H1 (cell line): ENCODE measurements around the gene GAN. TPM values are rescaled to one million over a fixed set of nuclear protein-coding genes. Genes with fewer than 3 reads are reported as not detected.

ENCODE experiments used
- CTCF ChIA-PET: fragments of 300-600 bp; sonication (Branson Sonifier 250); formaldehyde crosslinking; loops from one replicate; lab custom pipeline; 2021; ENCODE audit not compliant: partially characterized antibody; lab: Charles Lee
- POLR2A ChIA-PET: fragments of 300-600 bp; sonication (Branson Sonifier 250); formaldehyde crosslinking; loops from one replicate; lab custom pipeline; 2021; ENCODE audit warnings: inconsistent platforms; ENCODE audit not compliant: partially characterized antibody; lab: Charles Lee
- DNase-seq, 2 experiments: peaks; one replicate each; pipeline versions ENCODE4 v3.0.0 to v3.0.0-alpha.2; 2010 to 2022; ENCODE audit warnings: low spot score in 2 of 2, low read depth in 1 of 2, mixed read lengths in 1 of 2
- FAIRE-seq: peaks from 2 replicates; lab custom pipeline; 2011; peaks lifted over from hg19 to GRCh38; lab: Jason Lieb, UNC
- H2AFZ ChIP-seq: 2 replicates; pipeline ENCODE4 v1.8.1; 2012; ENCODE audit warnings: low read length, inconsistent platforms
- H2AK5ac ChIP-seq: 2 replicates; pipeline ENCODE4 v1.6.1; 2013; ENCODE audit warnings: low read depth, low read length
- H2BK120ac ChIP-seq: replicated peaks from 2 replicates; pipeline ENCODE3; 2013; ENCODE audit warnings: low read depth, low read length, inconsistent platforms
- H2BK12ac ChIP-seq: 2 replicates; pipeline ENCODE4 v1.6.1; 2013; ENCODE audit warnings: low read depth, low read length
- H2BK15ac ChIP-seq: 2 replicates; pipeline ENCODE4 v1.6.1; 2013; ENCODE audit warnings: low read length
- H2BK20ac ChIP-seq: 2 replicates; pipeline ENCODE4 v1.6.1; 2013; ENCODE audit warnings: low read length
- H2BK5ac ChIP-seq: 2 replicates; pipeline ENCODE4 v1.6.1; 2013; ENCODE audit warnings: low read depth, low read length
- H3K14ac ChIP-seq: 2 replicates; pipeline ENCODE4 v1.6.1; 2013; ENCODE audit warnings: inconsistent platforms; ENCODE audit not compliant: insufficient read length
- H3K18ac ChIP-seq: 2 replicates; pipeline ENCODE4 v1.6.1; 2013; ENCODE audit warnings: low read length; ENCODE audit errors: extremely low read depth
- H3K23ac ChIP-seq: 2 replicates; pipeline ENCODE4 v1.6.1; 2013; ENCODE audit warnings: inconsistent platforms; ENCODE audit not compliant: insufficient read length
- H3K23me2 ChIP-seq: 2 replicates; pipeline ENCODE4 v1.6.1; 2013; ENCODE audit warnings: low read depth, low read length
- H3K27ac ChIP-seq: 2 replicates; pipeline ENCODE4 v1.6.1; 2011; ENCODE audit warnings: low read depth, low read length, inconsistent platforms
- H3K27me3 ChIP-seq, 4 experiments: replicated peaks in 1 of 4; 1 replicate in 1 of 4; 2 replicates in 3 of 4; pipeline versions ENCODE4 v1.6.1 to v1.8.1; 2011 to 2013; ENCODE audit warnings: low read length in 3 of 4, mild to moderate bottlenecking in 3 of 4, inconsistent platforms in 2 of 4, mixed read lengths in 2 of 4, moderate library complexity in 1 of 4; ENCODE audit not compliant: control insufficient read depth in 3 of 4, insufficient read depth in 3 of 4; ENCODE audit errors: extremely low read depth in 1 of 4
- H3K36me3 ChIP-seq, 4 experiments: 2 replicates each; pipeline versions ENCODE4 v1.6.1 to v1.8.1; 2011 to 2013; ENCODE audit warnings: mild to moderate bottlenecking in 4 of 4, low read length in 3 of 4, moderate library complexity in 2 of 4, control low read depth in 1 of 4, inconsistent platforms in 1 of 4; ENCODE audit not compliant: insufficient read depth in 4 of 4, control insufficient read depth in 2 of 4
- H3K4ac ChIP-seq: replicated peaks from 2 replicates; pipeline ENCODE3; 2013; ENCODE audit warnings: low read length, low read depth, mixed read lengths, inconsistent platforms; ENCODE audit not compliant: insufficient read length
- H3K4me1 ChIP-seq, 4 experiments: replicated peaks in 1 of 4; 1 replicate in 1 of 4; 2 replicates in 3 of 4; pipeline versions ENCODE4 v1.6.1 to v1.8.1; 2011 to 2013; ENCODE audit warnings: low read length in 3 of 4, inconsistent platforms in 2 of 4, mixed read lengths in 1 of 4; ENCODE audit not compliant: insufficient read depth in 4 of 4, control insufficient read depth in 3 of 4
- H3K4me2 ChIP-seq, 2 experiments: 2 replicates each; pipeline versions ENCODE4 v1.6.1 to v1.8.1; 2011 to 2013; ENCODE audit warnings: low read depth in 2 of 2, low read length in 2 of 2, control low read depth in 1 of 2, inconsistent platforms in 1 of 2, mild to moderate bottlenecking in 1 of 2; ENCODE audit not compliant: insufficient read depth in 1 of 2
- H3K4me3 ChIP-seq, 4 experiments: fragments of 200-600, 300-600 bp in 1 of 4; sonication (generic), shearing (Covaris generic), sonication (Bioruptor Twin) in 1 of 4; 2 replicates each; pipeline versions ENCODE4 v1.5.1 to v1.8.1; 2011 to 2016; ENCODE audit warnings: low read length in 4 of 4, low read depth in 3 of 4, control low read depth in 2 of 4, inconsistent platforms in 2 of 4, mild to moderate bottlenecking in 2 of 4, mixed read lengths in 1 of 4, moderate library complexity in 1 of 4; ENCODE audit not compliant: insufficient read depth in 2 of 4; ENCODE audit errors: extremely low read depth in 1 of 4
- H3K56ac ChIP-seq: replicated peaks from 2 replicates; pipeline ENCODE3; 2013; ENCODE audit warnings: low read depth, mild to moderate bottlenecking, mixed read lengths, low read length, inconsistent platforms; ENCODE audit not compliant: insufficient read length
- H3K79me1 ChIP-seq: 2 replicates; pipeline ENCODE4 v1.6.1; 2013; ENCODE audit warnings: low read depth, low read length, control low read depth
- H3K79me2 ChIP-seq, 2 experiments: 2 replicates each; pipeline versions ENCODE4 v1.6.1 to v1.8.1; 2012 to 2013; ENCODE audit warnings: low read length in 2 of 2, mild to moderate bottlenecking in 2 of 2, inconsistent platforms in 1 of 2; ENCODE audit not compliant: insufficient read depth in 2 of 2, control insufficient read depth in 1 of 2
- H3K9ac ChIP-seq, 4 experiments: replicated peaks in 1 of 4; 1 replicate in 1 of 4; 2 replicates in 3 of 4; pipeline versions ENCODE4 v1.6.1 to v1.8.1; 2011 to 2013; ENCODE audit warnings: low read depth in 3 of 4, low read length in 3 of 4, control low read depth in 2 of 4, mild to moderate bottlenecking in 2 of 4, moderate library complexity in 2 of 4, inconsistent platforms in 1 of 4; ENCODE audit errors: extremely low read depth in 1 of 4
- H3K9me3 ChIP-seq, 2 experiments: 2 replicates each; pipeline versions ENCODE4 v1.6.1 to v1.8.1; 2012 to 2013; ENCODE audit warnings: mild to moderate bottlenecking in 2 of 2, moderate library complexity in 2 of 2, control low read depth in 1 of 2, inconsistent platforms in 1 of 2, low read depth in 1 of 2, low read length in 1 of 2, mixed read lengths in 1 of 2; ENCODE audit not compliant: insufficient read depth in 2 of 2
- H4K20me1 ChIP-seq, 2 experiments: replicated peaks in 1 of 2; 2 replicates each; pipeline versions ENCODE3 to v1.8.1; 2011 to 2013; ENCODE audit warnings: inconsistent platforms in 2 of 2, low read length in 2 of 2, mild to moderate bottlenecking in 1 of 2; ENCODE audit not compliant: insufficient read depth in 2 of 2, control insufficient read depth in 1 of 2
- H4K5ac ChIP-seq: 2 replicates; pipeline ENCODE4 v1.6.1; 2013; ENCODE audit warnings: low read length, low read depth, mixed read lengths, inconsistent platforms; ENCODE audit not compliant: insufficient read length
- H4K8ac ChIP-seq: 2 replicates; pipeline ENCODE4 v1.8.0; 2013; ENCODE audit warnings: mild to moderate bottlenecking, moderate library complexity, low read length, inconsistent platforms; ENCODE audit not compliant: insufficient read depth; ENCODE audit errors: extremely low read depth
- H4K91ac ChIP-seq: replicated peaks from 2 replicates; pipeline ENCODE3; 2013; ENCODE audit warnings: low read length, mixed read lengths, inconsistent platforms; ENCODE audit not compliant: insufficient read length
- CHD1 ChIP-seq: IDR thresholded peaks from 2 replicates; pipeline ENCODE4 v1.6.1; 2012; ENCODE audit warnings: low read depth, low read length, improper control_type of control experiment
- EP300 ChIP-seq, 2 experiments: IDR thresholded peaks; 1 replicate in 1 of 2; 2 replicates in 1 of 2; pipeline ENCODE4 v1.6.1; 2011 to 2012; ENCODE audit warnings: low read depth in 2 of 2, low read length in 2 of 2, mild to moderate bottlenecking in 2 of 2, borderline replicate concordance in 1 of 2, inconsistent platforms in 1 of 2, moderate library complexity in 1 of 2
- FOSL1 ChIP-seq: IDR thresholded peaks from 2 replicates; pipeline ENCODE4 v1.6.1; 2011; ENCODE audit warnings: mild to moderate bottlenecking, low read depth, low read length, moderate library complexity; ENCODE audit not compliant: insufficient read depth
- KDM1A ChIP-seq: fragments of 200-600, 300-600 bp; sonication (generic); IDR thresholded peaks from 2 replicates; pipeline ENCODE4 v1.7.1; 2016; ENCODE audit warnings: mild to moderate bottlenecking, low read length, borderline replicate concordance
- NANOG ChIP-seq: IDR thresholded peaks from 2 replicates; pipeline ENCODE4 v1.6.1; 2011; ENCODE audit warnings: low read length, low read depth, mild to moderate bottlenecking, inconsistent platforms; ENCODE audit not compliant: insufficient read depth, poor library complexity, severe bottlenecking
- POU5F1 ChIP-seq: IDR thresholded peaks from 2 replicates; pipeline ENCODE4 v1.6.1; 2011; ENCODE audit warnings: low read depth, mild to moderate bottlenecking, low read length, moderate library complexity
- SP1 ChIP-seq: IDR thresholded peaks from 2 replicates; pipeline ENCODE4 v1.6.1; 2011; ENCODE audit warnings: low read depth, low read length
- SP2 ChIP-seq: IDR thresholded peaks from 2 replicates; pipeline ENCODE4 v1.6.1; 2012; ENCODE audit warnings: mild to moderate bottlenecking, low read length, inconsistent platforms
- WGBS, 2 experiments: shearing (Covaris generic) in 1 of 2; methylation state at CpG; one replicate each; pipeline versions ENCODE4 v1.1.6 to v1.1.7; 2013 to 2015; ENCODE audit warnings: low lambda C conversion rate in 2 of 2, mixed read lengths in 2 of 2, inconsistent platforms in 1 of 2, low coverage in 1 of 2, missing lambda C conversion rate in 1 of 2; ENCODE audit not compliant: insufficient replicate concordance in 2 of 2, insufficient coverage in 1 of 2, insufficient read length in 1 of 2; ENCODE audit errors: extremely low coverage in 1 of 2, missing lambda C conversion rate in 1 of 2; 5-methylcytosine and 5-hydroxymethylcytosine counted together
- polyA plus RNA-seq, 7 experiments: library from polyadenylated mRNA; depleted of rRNA in 3 of 7; stranded (reverse) in 5 of 7; unstranded in 2 of 7; fragments of >200 nt in 5 of 7; fragments of 200-250 nt in 2 of 7; gene quantifications; 1 replicate in 5 of 7; 2 replicates in 1 of 7; 4 replicates in 1 of 7; pipeline versions ENCODE4 v1.2.1 to v1.2.3, GENCODE V29; 2011 to 2013; ENCODE audit warnings: missing spikeins in 2 of 7, mixed read lengths in 2 of 7
- total RNA-seq: library from RNA; stranded (reverse); fragmentation: NEBNext Ultra II Directional; extraction: Animal tissue kit (Norgen Biotek cat#: 25700); gene quantifications from 2 replicates; pipeline ENCODE4 v1.2.1, GENCODE V29; 2021
- TF ChIP-seq, protein P1 (sequence below), 3 experiments: IDR thresholded peaks; 1 replicate in 2 of 3; 2 replicates in 1 of 3; pipeline versions ENCODE4 v1.5.1 to v1.6.1; 2011; ENCODE audit warnings: low read length in 3 of 3, mild to moderate bottlenecking in 3 of 3, inconsistent platforms in 2 of 3, low read depth in 1 of 3, moderate library complexity in 1 of 3; ENCODE audit not compliant: insufficient read depth in 1 of 3; ENCODE audit errors: control extremely low read depth in 1 of 3
- TF ChIP-seq, protein P2 (sequence below): IDR thresholded peaks from 2 replicates; pipeline ENCODE4 v1.6.1; 2012; ENCODE audit warnings: inconsistent platforms

Gene GAN
- total and polyA plus RNA-seq, 2 of the 8 experiments (the other 6 are each of a cell fraction or from before 2014, with no cell fraction given): 4.5 to 23.9 TPM

DNA sequence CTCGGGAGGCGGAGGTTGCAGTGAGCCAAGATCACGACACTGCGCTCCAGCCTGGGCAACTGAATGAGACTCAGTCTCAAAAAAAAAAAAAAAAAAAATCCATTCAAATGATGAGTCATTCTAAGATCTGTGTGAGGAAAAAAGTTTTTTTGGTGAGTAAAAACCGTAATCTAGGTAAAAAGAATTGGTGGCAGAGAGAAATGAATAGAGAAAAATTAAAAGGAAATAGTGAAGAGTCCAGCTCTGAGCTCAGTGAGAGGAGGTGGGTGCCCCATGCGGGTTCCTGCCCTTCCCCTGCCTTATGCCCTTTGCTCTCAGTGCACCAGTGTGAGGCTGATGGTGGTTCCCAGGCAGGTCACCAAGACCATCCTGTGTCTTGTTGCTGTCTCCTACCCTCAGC is 20.9 kb downstream of the GAN start:
- no peak overlapping the region for H3K14ac ChIP-seq
- no peak overlapping the region for H2BK5ac ChIP-seq
- H3K23ac ChIP-seq: no peak overlapping the region
- H2BK15ac ChIP-seq: no peak overlapping the region
- H3K79me1 ChIP-seq: peaks cover 3% of the 10 kb centered on the region; the same call in 1 of the 2 replicates
- no peaks in the 10 kb centered on the region for H3K27me3 ChIP-seq
- CTCF ChIA-PET: interaction anchor here (0.7 kb wide), 1 partner anchor 69 kb away, joined by 3 read pairs; no protein-coding TSS in a partner anchor
- 91 to 100% methylated on average over 1 to 5 of the region's 6 CpGs for WGBS, 2 experiments
- H4K5ac ChIP-seq: no peak overlapping the region
- TF ChIP-seq NANOG: no peak
- TF ChIP-seq EP300 (IDR thresholded peaks at IDR 0.05; ENCODE audit: borderline replicate concordance in 1 of 2, low read depth in 2 of 2, low read length in 2 of 2): no peak
- no peak for TF ChIP-seq SP1
- no peak for TF ChIP-seq SP2
- TF ChIP-seq POU5F1: no peak
- TF ChIP-seq FOSL1: no peak
- TF ChIP-seq, protein P1, sequence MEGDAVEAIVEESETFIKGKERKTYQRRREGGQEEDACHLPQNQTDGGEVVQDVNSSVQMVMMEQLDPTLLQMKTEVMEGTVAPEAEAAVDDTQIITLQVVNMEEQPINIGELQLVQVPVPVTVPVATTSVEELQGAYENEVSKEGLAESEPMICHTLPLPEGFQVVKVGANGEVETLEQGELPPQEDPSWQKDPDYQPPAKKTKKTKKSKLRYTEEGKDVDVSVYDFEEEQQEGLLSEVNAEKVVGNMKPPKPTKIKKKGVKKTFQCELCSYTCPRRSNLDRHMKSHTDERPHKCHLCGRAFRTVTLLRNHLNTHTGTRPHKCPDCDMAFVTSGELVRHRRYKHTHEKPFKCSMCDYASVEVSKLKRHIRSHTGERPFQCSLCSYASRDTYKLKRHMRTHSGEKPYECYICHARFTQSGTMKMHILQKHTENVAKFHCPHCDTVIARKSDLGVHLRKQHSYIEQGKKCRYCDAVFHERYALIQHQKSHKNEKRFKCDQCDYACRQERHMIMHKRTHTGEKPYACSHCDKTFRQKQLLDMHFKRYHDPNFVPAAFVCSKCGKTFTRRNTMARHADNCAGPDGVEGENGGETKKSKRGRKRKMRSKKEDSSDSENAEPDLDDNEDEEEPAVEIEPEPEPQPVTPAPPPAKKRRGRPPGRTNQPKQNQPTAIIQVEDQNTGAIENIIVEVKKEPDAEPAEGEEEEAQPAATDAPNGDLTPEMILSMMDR (IDR thresholded peaks at IDR 0.05; ENCODE audit: control extremely low read depth in 1 of 3, insufficient read depth in 1 of 3, low read depth in 1 of 3, low read length in 3 of 3): no peak
- TF ChIP-seq CHD1: no peak
- TF ChIP-seq, protein P2, sequence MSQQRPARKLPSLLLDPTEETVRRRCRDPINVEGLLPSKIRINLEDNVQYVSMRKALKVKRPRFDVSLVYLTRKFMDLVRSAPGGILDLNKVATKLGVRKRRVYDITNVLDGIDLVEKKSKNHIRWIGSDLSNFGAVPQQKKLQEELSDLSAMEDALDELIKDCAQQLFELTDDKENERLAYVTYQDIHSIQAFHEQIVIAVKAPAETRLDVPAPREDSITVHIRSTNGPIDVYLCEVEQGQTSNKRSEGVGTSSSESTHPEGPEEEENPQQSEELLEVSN: no peak
- TF ChIP-seq KDM1A: no peak
- TF ChIP-seq, all 59 proteins: peak for 0
- Histone ChIP-seq H2AFZ (no peak overlapping the region), H3K56ac (no peak overlapping the region), H4K91ac (no peak overlapping the region), H3K27ac (no peak overlapping the region), H3K36me3 (no peaks in the 10 kb centered on the region), H3K4ac (no peak overlapping the region), H3K9me3 (peaks cover 0 to 4% of the 10 kb centered on the region in 2 experiments; a peak in 1 of 4 replicates), H4K20me1 (peaks cover 0 to 5% of the 10 kb centered on the region in 2 experiments), H3K4me2 (no peak overlapping the region), H2BK20ac (no peak overlapping the region), H3K23me2 (no peaks in the 10 kb centered on the region), H2BK12ac (no peak overlapping the region), H2BK120ac (no peak overlapping the region), H3K9ac (no peak overlapping the region), H3K4me1 (no peaks in the 10 kb centered on the region), H4K8ac (no peak overlapping the region), H3K79me2 (peaks cover 0 to 35% of the 10 kb centered on the region in 2 experiments; a peak in 2 of 4 replicates), H3K18ac (no peak overlapping the region), H3K4me3 (no peak overlapping the region), H2AK5ac (no peak overlapping the region)
- DNase-seq: no peak
- POLR2A ChIA-PET: interaction anchor here (1.4 kb wide), 1 partner anchor 22 kb away, joined by 3 read pairs; no protein-coding TSS in a partner anchor
- no peak for FAIRE-seq
